ENCODE measurements around the gene FCHO1. TPM values are rescaled to one million over a fixed set of nuclear protein-coding genes. Genes with fewer than 3 reads are reported as not detected.
A peak's percentile ranks its signal among the peaks of the same experiment; 100 is the strongest.

Gene FCHO1
- total and polyA plus RNA-seq, 12 donors = 0.91 to 7.1 (median 2.9) TPM

GRCh38 chr19:17718947-17719711, 32.1 kb upstream of the FCHO1 start, which contains the start of gene MAP1S:
Gene MAP1S, plus strand, starts transcription at chr19:17719480. Its CDS starts 23 bp downstream, at chr19:17719503.
- peak within 1 kb of the TSS in 3 of 4 donors; percentile 37 to 90 (median 74) for H3K4me3 ChIP-seq
- peak within 1 kb of the TSS in 4 of 5 donors; percentile 37 to 93 (median 51) for H3K27ac ChIP-seq
- H3K36me3 ChIP-seq (replicated peaks in 1 of 2) = peaks cover 0 to 12% of the 10 kb centered on the region in 2 donors
- H3K9me3 ChIP-seq (replicated peaks in 1 of 3) = no peaks in the 10 kb centered on the region
- intact Hi-C loops (cut with DNase I) = no loop called here
- H3K4me1 ChIP-seq (replicated peaks in 1 of 2) = peaks cover 22 to 27% of the 10 kb centered on the region in 2 donors
- 2 to 9% (median 4%) methylated on average over 10 to 53 of the region's 53 CpGs for WGBS, 4 donors
- DNase-seq = peak in 6 of 7 donors; percentile 34 to 57 (median 46)
- no peaks in the 10 kb centered on the region for H3K27me3 ChIP-seq
- TF ChIP-seq POLR2A (IDR thresholded peaks at IDR 0.05) (peak; percentile 32 to 43), CTCF (IDR thresholded peaks at IDR 0.05) (no peak)

GRCh38 chr19:17719730-17720400, 31.4 kb upstream of the FCHO1 start:
- no peak for DNase-seq
- Histone ChIP-seq H3K36me3 (replicated peaks in 1 of 2) (peaks cover 0 to 19% of the 10 kb centered on the region in 2 donors), H3K27me3 (no peaks in the 10 kb centered on the region), H3K27ac (peak overlapping the region in 3 of 5 donors; percentile 38 to 93 (median 55)), H3K4me3 (peak overlapping the region in 3 of 4 donors; percentile 37 to 90 (median 74)), H3K4me1 (replicated peaks in 1 of 2) (peaks cover 22 to 27% of the 10 kb centered on the region in 2 donors), H3K9me3 (replicated peaks in 1 of 3) (no peaks in the 10 kb centered on the region)
- TF ChIP-seq CTCF (IDR thresholded peaks at IDR 0.05) = no peak
- no peak for TF ChIP-seq POLR2A (IDR thresholded peaks at IDR 0.05)
- intact Hi-C loops (cut with DNase I) = no loop called here
- 1 to 5% (median 3%) methylated on average over 15 to 38 of the region's 38 CpGs for WGBS, 4 donors

- Histone ChIP-seq H3K27ac (peak overlapping the region in 2 of 5 donors; percentile 17 to 93), H3K36me3 (replicated peaks in 1 of 2) (peaks cover 0 to 25% of the 10 kb centered on the region in 2 donors), H3K4me1 (replicated peaks in 1 of 2) (peaks cover 22 to 27% of the 10 kb centered on the region in 2 donors), H3K4me3 (peak overlapping the region in 3 of 4 donors; percentile 37 to 90 (median 74)), H3K9me3 (replicated peaks in 1 of 3) (no peaks in the 10 kb centered on the region), H3K27me3 (no peaks in the 10 kb centered on the region)
- TF ChIP-seq POLR2A (IDR thresholded peaks at IDR 0.05) (no peak), CTCF (IDR thresholded peaks at IDR 0.05) (no peak)
- 13 to 28% (median 22%) methylated on average over 7 of the region's 7 CpGs for WGBS, 4 donors
- no peak for DNase-seq
- intact Hi-C loops (cut with DNase I) = no loop called here
Measured at GRCh38 chr19:17720440-17720839, 30.8 kb upstream of the FCHO1 start.

- H3K36me3 ChIP-seq (replicated peaks in 1 of 2) = peaks cover 0 to 32% of the 10 kb centered on the region in 2 donors
- no peaks in the 10 kb centered on the region for H3K9me3 ChIP-seq (replicated peaks in 1 of 3)
- intact Hi-C loops (cut with DNase I) = no loop called here
- WGBS, 4 donors = 58 to 76% (median 71%) methylated on average over 12 of the region's 12 CpGs
- peak overlapping the region in 4 of 5 donors; percentile 17 to 93 (median 50) for H3K27ac ChIP-seq
- H3K27me3 ChIP-seq = no peaks in the 10 kb centered on the region
- H3K4me3 ChIP-seq = peak overlapping the region in 1 of 4 donors; percentile 90
- peak in 1 of 7 donors; percentile 22 for DNase-seq
- H3K4me1 ChIP-seq (replicated peaks in 1 of 2) = peaks cover 22 to 27% of the 10 kb centered on the region in 2 donors
- TF ChIP-seq CTCF (IDR thresholded peaks at IDR 0.05) (no peak), POLR2A (IDR thresholded peaks at IDR 0.05) (no peak)
Measured at GRCh38 chr19:17721111-17721628, 30.1 kb upstream of the FCHO1 start.
